ENCODE measurements around the gene GP9.

- TF ChIP-seq, protein P1, sequence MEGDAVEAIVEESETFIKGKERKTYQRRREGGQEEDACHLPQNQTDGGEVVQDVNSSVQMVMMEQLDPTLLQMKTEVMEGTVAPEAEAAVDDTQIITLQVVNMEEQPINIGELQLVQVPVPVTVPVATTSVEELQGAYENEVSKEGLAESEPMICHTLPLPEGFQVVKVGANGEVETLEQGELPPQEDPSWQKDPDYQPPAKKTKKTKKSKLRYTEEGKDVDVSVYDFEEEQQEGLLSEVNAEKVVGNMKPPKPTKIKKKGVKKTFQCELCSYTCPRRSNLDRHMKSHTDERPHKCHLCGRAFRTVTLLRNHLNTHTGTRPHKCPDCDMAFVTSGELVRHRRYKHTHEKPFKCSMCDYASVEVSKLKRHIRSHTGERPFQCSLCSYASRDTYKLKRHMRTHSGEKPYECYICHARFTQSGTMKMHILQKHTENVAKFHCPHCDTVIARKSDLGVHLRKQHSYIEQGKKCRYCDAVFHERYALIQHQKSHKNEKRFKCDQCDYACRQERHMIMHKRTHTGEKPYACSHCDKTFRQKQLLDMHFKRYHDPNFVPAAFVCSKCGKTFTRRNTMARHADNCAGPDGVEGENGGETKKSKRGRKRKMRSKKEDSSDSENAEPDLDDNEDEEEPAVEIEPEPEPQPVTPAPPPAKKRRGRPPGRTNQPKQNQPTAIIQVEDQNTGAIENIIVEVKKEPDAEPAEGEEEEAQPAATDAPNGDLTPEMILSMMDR (IDR thresholded peaks at IDR 0.05): no peak
- no peak for TF ChIP-seq POLR2A (IDR thresholded peaks at IDR 0.05)
Measured at GRCh38 chr3:129106320-129106719, 45.7 kb downstream of the GP9 start.

All from vagina (tissue), 2 donors.